ENCODE data around the gene HPCAL4. TPM values are rescaled to one million over a fixed set of nuclear protein-coding genes. Genes with fewer than 3 reads are reported as not detected.

HPCAL4 gene
- total and polyA plus RNA-seq, 7 donors = 0.16 to 1.1 (median 0.83) TPM; not detected in 2

DNA sequence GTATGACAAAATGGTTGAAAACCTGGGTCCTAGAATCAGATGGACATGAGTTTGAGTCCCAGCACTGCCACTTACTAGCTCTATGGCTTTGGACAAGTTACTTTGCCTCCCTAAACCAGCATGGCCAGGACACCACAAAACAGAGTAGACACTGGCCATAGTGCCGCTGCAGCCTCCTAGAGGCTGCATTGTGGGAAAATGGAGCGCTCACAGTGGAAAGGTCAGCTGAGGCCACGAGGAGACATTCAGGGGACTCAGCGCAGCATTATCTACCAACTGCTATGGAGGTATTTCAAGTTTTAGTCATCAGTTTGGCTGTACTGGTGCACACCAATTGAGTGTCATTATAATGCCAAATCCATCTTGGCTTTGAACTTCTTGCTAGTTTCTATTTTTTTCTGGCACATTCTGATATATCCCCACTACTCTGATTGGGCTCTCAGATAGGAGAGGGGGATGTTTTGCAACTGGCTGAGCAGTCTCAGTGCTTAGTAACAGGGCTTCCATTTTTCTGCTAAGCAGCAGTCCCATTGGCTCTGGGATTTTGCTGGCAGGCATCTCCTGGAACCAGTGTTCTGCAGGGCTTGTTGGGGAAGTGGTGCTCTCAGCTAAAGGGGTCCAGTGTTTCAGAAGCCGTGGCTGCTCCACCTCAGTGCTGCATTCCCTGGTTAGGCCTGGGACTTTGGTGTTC is 35.5 kb downstream of the HPCAL4 start:
- no peak overlapping the region for H3K27ac ChIP-seq
- 80 to 83% methylated on average over 5 of the region's 5 CpGs for WGBS, 2 donors

DNA sequence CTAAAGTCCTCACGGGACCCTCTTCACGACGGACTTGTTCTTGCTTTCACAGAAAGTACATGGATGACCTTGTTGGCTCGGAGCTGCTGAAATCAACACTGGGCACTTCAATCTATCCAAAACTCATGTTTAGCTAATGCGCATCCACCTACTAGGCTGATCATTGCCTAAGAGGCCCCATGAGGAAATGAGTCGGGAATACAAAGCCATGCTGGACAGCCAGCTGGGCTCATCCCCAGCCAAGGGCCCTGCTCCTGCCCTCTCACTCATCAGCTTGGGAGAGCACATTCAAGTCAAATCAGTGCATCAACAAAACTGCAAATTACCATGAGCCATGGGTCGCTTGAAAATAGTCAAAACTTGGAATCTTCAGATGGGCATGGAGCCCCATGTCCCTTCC is 36.9 kb downstream of the HPCAL4 start:
- H3K27ac ChIP-seq = no peak overlapping the region
- WGBS, 2 donors = 59 to 81% methylated on average over 7 of the region's 7 CpGs

More for the DNA sequence above, 35.5 kb downstream of the HPCAL4 start:
- Histone ChIP-seq H3K36me3 (no peaks in the 10 kb centered on the region), H3K4me3 (no peak overlapping the region), H3K27me3 (peaks cover 0 to 6% (median 0%) of the 10 kb centered on the region in 3 donors), H3K9me3 (no peaks in the 10 kb centered on the region), H3K4me1 (peaks cover 0 to 11% (median 3%) of the 10 kb centered on the region in 4 donors)
- intact Hi-C loops (cut with DNase I) = no loop called here
- no peak for DNase-seq
- TF ChIP-seq EP300 (IDR thresholded peaks at IDR 0.05) (no peak), POLR2A (IDR thresholded peaks at IDR 0.05) (no peak), POLR2AphosphoS5 (IDR thresholded peaks at IDR 0.05) (no peak)
- TF ChIP-seq, protein P1, sequence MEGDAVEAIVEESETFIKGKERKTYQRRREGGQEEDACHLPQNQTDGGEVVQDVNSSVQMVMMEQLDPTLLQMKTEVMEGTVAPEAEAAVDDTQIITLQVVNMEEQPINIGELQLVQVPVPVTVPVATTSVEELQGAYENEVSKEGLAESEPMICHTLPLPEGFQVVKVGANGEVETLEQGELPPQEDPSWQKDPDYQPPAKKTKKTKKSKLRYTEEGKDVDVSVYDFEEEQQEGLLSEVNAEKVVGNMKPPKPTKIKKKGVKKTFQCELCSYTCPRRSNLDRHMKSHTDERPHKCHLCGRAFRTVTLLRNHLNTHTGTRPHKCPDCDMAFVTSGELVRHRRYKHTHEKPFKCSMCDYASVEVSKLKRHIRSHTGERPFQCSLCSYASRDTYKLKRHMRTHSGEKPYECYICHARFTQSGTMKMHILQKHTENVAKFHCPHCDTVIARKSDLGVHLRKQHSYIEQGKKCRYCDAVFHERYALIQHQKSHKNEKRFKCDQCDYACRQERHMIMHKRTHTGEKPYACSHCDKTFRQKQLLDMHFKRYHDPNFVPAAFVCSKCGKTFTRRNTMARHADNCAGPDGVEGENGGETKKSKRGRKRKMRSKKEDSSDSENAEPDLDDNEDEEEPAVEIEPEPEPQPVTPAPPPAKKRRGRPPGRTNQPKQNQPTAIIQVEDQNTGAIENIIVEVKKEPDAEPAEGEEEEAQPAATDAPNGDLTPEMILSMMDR (IDR thresholded peaks at IDR 0.05) = no peak

DNA sequence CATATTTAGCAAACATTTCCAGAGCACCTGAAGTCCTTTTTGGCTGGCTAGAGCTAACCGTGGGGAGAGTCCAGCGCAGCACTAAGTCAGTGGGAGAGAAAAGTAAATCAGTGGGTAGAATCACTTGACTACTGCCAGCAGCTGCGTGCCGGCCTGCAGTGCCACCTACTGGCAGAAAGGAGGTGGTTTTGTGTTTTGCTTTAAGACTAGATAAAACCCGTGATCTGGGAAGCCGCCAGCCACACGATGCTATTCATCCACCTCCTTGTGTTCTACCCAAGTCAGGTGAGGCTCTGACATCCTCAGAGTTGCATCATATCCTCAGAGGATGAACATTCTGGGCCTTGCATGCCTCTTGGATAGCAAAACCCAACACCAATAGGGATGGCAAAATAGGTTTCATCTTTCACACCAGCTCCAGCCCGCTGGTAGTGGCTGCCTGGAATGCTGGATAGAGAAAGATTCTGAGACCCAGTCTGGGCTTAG is 37.6 kb downstream of the HPCAL4 start:
- H3K27ac ChIP-seq = no peak overlapping the region
- H3K36me3 ChIP-seq = no peaks in the 10 kb centered on the region
- peaks cover 0 to 11% (median 3%) of the 10 kb centered on the region in 4 donors for H3K4me1 ChIP-seq
- intact Hi-C loops (cut with DNase I) = loop anchor here (1.0 to 5.0 kb wide), 2 partner anchors 47 to 69 kb away; no protein-coding TSS in a partner anchor
- H3K9me3 ChIP-seq = no peaks in the 10 kb centered on the region
- H3K27me3 ChIP-seq = peaks cover 0 to 6% (median 0%) of the 10 kb centered on the region in 3 donors
- TF ChIP-seq, protein P1 (IDR thresholded peaks at IDR 0.05) = peak; percentile 74 to 93 (median 85)
- TF ChIP-seq POLR2A (IDR thresholded peaks at IDR 0.05) = no peak
- no peak for TF ChIP-seq EP300 (IDR thresholded peaks at IDR 0.05)
- TF ChIP-seq POLR2AphosphoS5 (IDR thresholded peaks at IDR 0.05) = no peak
- DNase-seq = peak; percentile 93
- H3K4me3 ChIP-seq = no peak overlapping the region
- 4 to 7% methylated on average over 8 of the region's 8 CpGs for WGBS, 2 donors

More for the DNA sequence above, 36.9 kb downstream of the HPCAL4 start:
- no peak for DNase-seq
- no peaks in the 10 kb centered on the region for H3K9me3 ChIP-seq
- H3K36me3 ChIP-seq = no peaks in the 10 kb centered on the region
- H3K4me3 ChIP-seq = no peak overlapping the region
- intact Hi-C loops (cut with DNase I) = loop anchor here (5.0 kb wide), 1 partner anchor 68 kb away; no protein-coding TSS in a partner anchor
- TF ChIP-seq EP300 (IDR thresholded peaks at IDR 0.05) (no peak), POLR2A (IDR thresholded peaks at IDR 0.05) (no peak), POLR2AphosphoS5 (IDR thresholded peaks at IDR 0.05) (no peak)
- TF ChIP-seq, protein P1 (IDR thresholded peaks at IDR 0.05) = no peak
- H3K27me3 ChIP-seq = peaks cover 0 to 6% (median 0%) of the 10 kb centered on the region in 3 donors
- peaks cover 0 to 11% (median 3%) of the 10 kb centered on the region in 4 donors for H3K4me1 ChIP-seq

DNA sequence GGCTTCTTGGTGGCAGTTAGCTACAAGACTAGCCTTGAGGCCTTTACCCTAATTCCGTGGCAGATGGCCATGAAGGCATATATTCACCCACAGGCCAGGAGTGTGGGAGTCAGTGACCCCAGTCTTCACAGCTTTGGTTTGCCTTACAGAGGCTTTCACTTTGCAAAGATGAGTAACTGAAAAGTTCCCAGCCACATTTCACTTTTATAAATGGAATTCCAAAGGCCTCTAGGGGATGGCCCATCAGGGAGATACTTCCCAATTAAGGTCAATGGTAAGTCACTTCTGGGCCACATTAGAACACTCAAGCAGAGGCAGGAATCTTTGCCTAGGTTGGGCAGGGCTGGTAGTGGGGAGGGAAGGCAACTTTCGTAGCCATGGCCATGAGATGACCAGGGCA is 38.7 kb downstream of the HPCAL4 start:
- TF ChIP-seq EP300 (IDR thresholded peaks at IDR 0.05) (no peak), POLR2A (IDR thresholded peaks at IDR 0.05) (no peak), POLR2AphosphoS5 (IDR thresholded peaks at IDR 0.05) (no peak)
- TF ChIP-seq, protein P1 (IDR thresholded peaks at IDR 0.05) = no peak
- Histone ChIP-seq H3K4me3 (no peak overlapping the region), H3K27me3 (peaks cover 0 to 6% (median 0%) of the 10 kb centered on the region in 3 donors), H3K9me3 (no peaks in the 10 kb centered on the region), H3K4me1 (peaks cover 0 to 14% (median 3%) of the 10 kb centered on the region in 4 donors), H3K36me3 (no peaks in the 10 kb centered on the region), H3K27ac (no peak overlapping the region)
- intact Hi-C loops (cut with DNase I) = loop anchor here (5.0 kb wide), 1 partner anchor 70 kb away; no protein-coding TSS in a partner anchor
- 95 to 96% methylated on average over 2 of the region's 2 CpGs for WGBS, 2 donors
- no peak for DNase-seq

Data from sigmoid colon (tissue), 7 donors.